AG04450 (cell line): Measurements from ENCODE around the gene LIMA1. TPM values are rescaled to one million over a fixed set of nuclear protein-coding genes. Genes with fewer than 3 reads are reported as not detected.

Source experiments
- CTCF ChIA-PET: fragments of 300-600, 350-600 bp; formaldehyde crosslinking; extraction: SDS; loops from one replicate; lab custom pipeline; 2022; ENCODE audit warnings: antibody characterized with exemption, inconsistent platforms; lab: Charles Lee
- POLR2A ChIA-PET: fragments of 350-600 bp; formaldehyde crosslinking; extraction: SDS; loops from one replicate; lab custom pipeline; 2021; ENCODE audit warnings: antibody characterized with exemption, inconsistent platforms; lab: Yijun Ruan, JAX
- DNase-seq: peaks from one replicate; pipeline ENCODE4 v3.0.0-alpha.2; 2011; ENCODE audit warnings: low read depth, low spot score
- H3K27ac ChIP-seq: one replicate; pipeline ENCODE4 v1.5.1; 2012; ENCODE audit warnings: low read depth, low read length, control low read depth
- H3K27me3 ChIP-seq: one replicate; pipeline ENCODE4 v1.6.0; 2012; ENCODE audit warnings: low read length; ENCODE audit not compliant: control insufficient read depth, insufficient read depth
- H3K4me3 ChIP-seq: 2 replicates; pipeline ENCODE4 v1.5.1; 2011; ENCODE audit warnings: mild to moderate bottlenecking, low read depth, low read length, control low read depth
- H3K9me3 ChIP-seq: 2 replicates; pipeline ENCODE4 v1.5.1; 2012; ENCODE audit warnings: low read length; ENCODE audit not compliant: control insufficient read depth, insufficient read depth
- CTCF ChIP-seq: IDR thresholded peaks from 2 replicates; pipeline ENCODE4 v1.5.1; 2011; ENCODE audit warnings: low read depth, low read length, control low read depth, inconsistent platforms
- polyA plus RNA-seq: library from polyadenylated mRNA; depleted of rRNA; stranded (reverse); fragments of >200 nt; gene quantifications from 2 replicates; pipeline ENCODE4 v1.2.3, GENCODE V29; 2011

LIMA1 gene
- polyA plus RNA-seq, 1 experiment = 218 TPM

- TF ChIP-seq CTCF = no peak
- H3K27me3 ChIP-seq = no peaks in the 10 kb centered on the region
- H3K4me3 ChIP-seq = no peak overlapping the region
- no peak overlapping the region for H3K27ac ChIP-seq
- no peak for DNase-seq
- no peaks in the 10 kb centered on the region for H3K9me3 ChIP-seq
- ChIA-PET CTCF (interaction anchor here (0.9 to 1.1 kb wide), 3 partner anchors 25 to 116 kb away, joined by 3 to 4 read pairs (median 3); partner anchors contain the start of gene SMARCD1), POLR2A (interaction anchor here (0.6 to 1.0 kb wide), 2 partner anchors 10 to 16 kb away, joined by 3 read pairs; no protein-coding TSS in a partner anchor)
Observed at GRCh38 chr12:50200552-50201273, 82.6 kb downstream of the LIMA1 start.

DNA sequence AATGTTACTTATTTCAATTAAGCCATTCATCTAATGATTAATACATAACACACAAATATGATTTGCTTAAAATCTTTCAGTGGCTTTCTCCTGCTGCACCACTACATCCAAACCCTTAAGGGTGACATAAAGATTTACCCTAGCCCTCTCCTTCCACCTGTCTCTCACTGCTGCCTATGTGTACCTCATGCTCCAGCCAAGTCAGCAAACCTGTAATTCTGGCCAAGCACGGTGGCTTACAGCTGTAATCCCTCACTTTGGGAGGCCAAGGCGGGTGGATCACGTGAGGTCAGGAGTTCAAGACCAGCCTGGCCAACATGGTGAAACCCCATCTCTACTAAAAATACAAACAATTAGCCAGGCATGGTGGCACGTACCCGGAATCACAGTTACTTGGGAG is 84.5 kb downstream of the LIMA1 start:
- Histone ChIP-seq H3K9me3 (no peaks in the 10 kb centered on the region), H3K27me3 (no peaks in the 10 kb centered on the region), H3K4me3 (no peak overlapping the region), H3K27ac (no peak overlapping the region)
- ChIA-PET POLR2A (interaction anchor here (0.6 kb wide), 1 partner anchor 19 kb away, joined by 5 read pairs; no protein-coding TSS in a partner anchor), CTCF (no interaction called here)
- no peak for DNase-seq
- TF ChIP-seq CTCF = no peak

- POLR2A ChIA-PET = no interaction called here
- DNase-seq = no peak
- no peak for TF ChIP-seq CTCF
Observed at GRCh38 chr12:50197297-50197727, 86.0 kb downstream of the LIMA1 start.

DNA sequence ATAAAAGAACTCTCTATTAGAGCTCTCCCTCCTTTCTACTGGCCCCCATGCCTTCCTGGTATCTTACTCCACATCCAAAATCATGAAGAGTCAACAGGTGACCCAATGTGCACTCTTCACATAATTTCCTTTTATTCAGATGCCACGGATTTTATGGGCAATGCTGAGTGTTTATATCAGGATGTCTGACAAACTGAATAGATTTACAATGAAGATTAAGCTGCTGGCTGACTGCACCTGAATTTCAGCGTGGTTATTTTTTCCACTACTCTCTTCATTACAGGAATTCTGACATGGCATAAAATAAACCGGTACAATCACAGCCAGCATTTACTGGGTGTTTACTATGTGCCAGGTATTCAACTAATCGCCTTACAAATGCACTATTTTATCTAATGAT is 86.8 kb downstream of the LIMA1 start:
- ChIA-PET POLR2A (interaction anchor here (1.1 kb wide), 1 partner anchor 86 kb away, joined by 4 read pairs; the partner anchor contains the start of gene LIMA1), CTCF (interaction anchor here (0.6 to 1.0 kb wide), 4 partner anchors 9 to 277 kb away, joined by 3 to 7 read pairs (median 3); no protein-coding TSS in a partner anchor)
- H3K27me3 ChIP-seq = no peaks in the 10 kb centered on the region
- no peak for DNase-seq
- no peak overlapping the region for H3K4me3 ChIP-seq
- H3K27ac ChIP-seq = no peak overlapping the region
- no peaks in the 10 kb centered on the region for H3K9me3 ChIP-seq
- TF ChIP-seq CTCF = no peak

More at GRCh38 chr12:50197297-50197727, 86.0 kb downstream of the LIMA1 start:
- Histone ChIP-seq H3K27me3 (no peaks in the 10 kb centered on the region), H3K27ac (no peak overlapping the region), H3K4me3 (no peak overlapping the region), H3K9me3 (no peaks in the 10 kb centered on the region)
- CTCF ChIA-PET = interaction anchor here (1.0 kb wide), 1 partner anchor 22 kb away, joined by 3 read pairs; no protein-coding TSS in a partner anchor

- Histone ChIP-seq H3K27me3 (no peaks in the 10 kb centered on the region), H3K9me3 (no peaks in the 10 kb centered on the region), H3K4me3 (no peak overlapping the region), H3K27ac (no peak overlapping the region)
- no peak for DNase-seq
- TF ChIP-seq CTCF = no peak
- CTCF ChIA-PET = interaction anchor here (0.6 kb wide), 1 partner anchor 108 kb away, joined by 3 read pairs; no protein-coding TSS in a partner anchor
- POLR2A ChIA-PET = interaction anchor here (1.1 kb wide), 1 partner anchor 87 kb away, joined by 4 read pairs; the partner anchor contains the start of gene LIMA1
Observed at GRCh38 chr12:50195832-50196231, 87.5 kb downstream of the LIMA1 start.
